ENCODE results near the gene XCL2. TPM values are rescaled to one million over a fixed set of nuclear protein-coding genes. Genes with fewer than 3 reads are reported as not detected.

Gene XCL2
- total RNA-seq, 4 donors from 2014 or later, result 1.7 to 4.5 TPM; not detected in 2

DNA sequence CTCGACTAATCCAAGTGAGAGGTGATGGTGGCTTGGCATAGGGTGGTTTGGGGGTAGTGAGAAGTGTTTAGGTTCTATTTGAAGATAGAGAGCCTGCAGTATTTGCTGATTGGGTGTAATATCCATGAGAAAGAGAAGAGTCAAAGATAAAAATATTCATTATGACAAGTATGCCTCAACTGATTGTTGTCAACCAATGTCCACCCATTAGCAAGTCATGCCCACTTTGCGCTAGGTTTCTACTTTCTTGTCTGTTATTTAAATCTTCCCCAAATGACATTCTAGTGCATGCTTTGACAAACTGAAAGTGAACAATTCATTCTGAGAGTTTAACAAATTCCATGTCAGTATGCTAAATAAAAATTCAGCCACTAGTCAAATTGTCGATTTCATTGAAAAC is 28.8 kb upstream of the XCL2 start:
- no peaks in the 10 kb centered on the region for H3K27me3 ChIP-seq
- H3K4me1 ChIP-seq, result no peaks in the 10 kb centered on the region
- H3K9me3 ChIP-seq, result no peaks in the 10 kb centered on the region
- no peak overlapping the region for H3K4me3 ChIP-seq
- 82 to 90% methylated on average over 3 of the region's 3 CpGs for WGBS, 2 donors (ENCODE audit: low coverage in 1 of 2)
- no peak for TF ChIP-seq POLR2A (IDR thresholded peaks at IDR 0.05)
- no peak for TF ChIP-seq EP300 (IDR thresholded peaks at IDR 0.05; ENCODE audit: low read depth)
- no peak for TF ChIP-seq CTCF (IDR thresholded peaks at IDR 0.05)
- TF ChIP-seq POLR2AphosphoS5 (IDR thresholded peaks at IDR 0.05), result no peak
- DNase-seq, result no peak
- H3K36me3 ChIP-seq, result no peaks in the 10 kb centered on the region
- in situ Hi-C loops (cut with MboI; ENCODE audit: low pct_ligation_motif_present in 1 of 4, low pct_unique_long_range_greater_than_20kb in 1 of 4, low sequenced_read_pairs in 3 of 4) (loop anchor here (5.0 to 25.0 kb wide), 6 partner anchors 120 to 235 kb away; no protein-coding TSS in a partner anchor), intact Hi-C loops (cut with DNase I; ENCODE audit: low total_unique reads) (loop anchor here (10.0 kb wide), 1 partner anchor 228 kb away; no protein-coding TSS in a partner anchor)
- no peak overlapping the region for H3K27ac ChIP-seq

GRCh38 chr1:168570652-168571051 is 26.9 kb upstream of the XCL2 start:
- H3K27me3 ChIP-seq, result no peaks in the 10 kb centered on the region
- no peak overlapping the region for H3K27ac ChIP-seq
- no peaks in the 10 kb centered on the region for H3K9me3 ChIP-seq
- intact Hi-C loops (cut with DNase I; ENCODE audit: low total_unique reads), result loop anchor here (10.0 kb wide), 1 partner anchor 226 kb away; no protein-coding TSS in a partner anchor
- no peak for DNase-seq
- WGBS, 2 donors (ENCODE audit: low coverage in 1 of 2), result 73 to 86% methylated on average over 3 of the region's 3 CpGs
- in situ Hi-C loops (cut with MboI; ENCODE audit: low pct_ligation_motif_present in 1 of 4, low pct_unique_long_range_greater_than_20kb in 1 of 4, low sequenced_read_pairs in 3 of 4), result loop anchor here (5.0 to 25.0 kb wide), 6 partner anchors 118 to 233 kb away; no protein-coding TSS in a partner anchor
- H3K4me3 ChIP-seq, result no peak overlapping the region
- H3K36me3 ChIP-seq, result no peaks in the 10 kb centered on the region
- no peaks in the 10 kb centered on the region for H3K4me1 ChIP-seq
- TF ChIP-seq EP300 (IDR thresholded peaks at IDR 0.05; ENCODE audit: low read depth) (no peak), POLR2AphosphoS5 (IDR thresholded peaks at IDR 0.05) (no peak), POLR2A (IDR thresholded peaks at IDR 0.05) (no peak), CTCF (IDR thresholded peaks at IDR 0.05) (no peak)

DNA sequence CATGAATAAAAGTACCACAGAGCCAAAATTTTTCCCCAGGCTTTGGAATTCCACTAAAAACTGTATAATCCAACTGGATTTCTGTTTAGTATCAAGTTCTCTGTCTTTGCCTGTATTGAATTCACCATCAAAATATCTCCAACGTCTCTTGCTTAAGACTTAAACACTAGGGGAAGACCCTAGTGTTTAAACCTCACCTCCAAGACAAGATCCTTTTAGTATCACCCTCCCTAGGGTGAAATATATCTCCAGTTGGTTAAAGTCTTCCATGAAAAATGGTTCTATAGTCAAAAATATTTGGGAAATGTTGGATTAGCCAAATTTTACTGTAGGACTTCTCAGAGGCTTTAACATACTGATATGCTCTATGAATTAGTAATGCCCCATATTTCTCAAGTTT is 24.5 kb upstream of the XCL2 start:
- 45 to 57% methylated on average over 1 of the region's 1 CpG for WGBS, 2 donors (ENCODE audit: low coverage in 1 of 2)
- Histone ChIP-seq H3K27me3 (no peaks in the 10 kb centered on the region), H3K4me3 (no peak overlapping the region), H3K27ac (no peak overlapping the region), H3K9me3 (no peaks in the 10 kb centered on the region), H3K36me3 (no peaks in the 10 kb centered on the region), H3K4me1 (no peaks in the 10 kb centered on the region)
- intact Hi-C loops (cut with DNase I; ENCODE audit: low total_unique reads) (loop anchor here (10.0 kb wide), 1 partner anchor 124 kb away; no protein-coding TSS in a partner anchor), in situ Hi-C loops (cut with MboI; ENCODE audit: low pct_ligation_motif_present in 1 of 4, low pct_unique_long_range_greater_than_20kb in 1 of 4, low sequenced_read_pairs in 3 of 4) (loop anchor here in 2 of 4 donors (25.0 kb wide), 2 partner anchors 131 to 231 kb away; no protein-coding TSS in a partner anchor)
- DNase-seq, result no peak
- TF ChIP-seq CTCF (IDR thresholded peaks at IDR 0.05) (no peak), POLR2AphosphoS5 (IDR thresholded peaks at IDR 0.05) (no peak), POLR2A (IDR thresholded peaks at IDR 0.05) (no peak), EP300 (IDR thresholded peaks at IDR 0.05; ENCODE audit: low read depth) (no peak)

- H3K4me1 ChIP-seq, result no peaks in the 10 kb centered on the region
- no peak for TF ChIP-seq CTCF (IDR thresholded peaks at IDR 0.05)
- TF ChIP-seq POLR2AphosphoS5 (IDR thresholded peaks at IDR 0.05), result no peak
- TF ChIP-seq EP300 (IDR thresholded peaks at IDR 0.05; ENCODE audit: low read depth), result no peak
- TF ChIP-seq POLR2A (IDR thresholded peaks at IDR 0.05), result no peak
- H3K9me3 ChIP-seq, result no peaks in the 10 kb centered on the region
- no peak for DNase-seq
- no peaks in the 10 kb centered on the region for H3K36me3 ChIP-seq
- intact Hi-C loops (cut with DNase I; ENCODE audit: low total_unique reads), result loop anchor here (10.0 kb wide), 1 partner anchor 123 kb away; no protein-coding TSS in a partner anchor
- WGBS, 2 donors (ENCODE audit: low coverage in 1 of 2), result 92 to 94% methylated on average over 3 of the region's 3 CpGs
- no peak overlapping the region for H3K4me3 ChIP-seq
- in situ Hi-C loops (cut with MboI; ENCODE audit: low pct_ligation_motif_present in 1 of 4, low pct_unique_long_range_greater_than_20kb in 1 of 4, low sequenced_read_pairs in 3 of 4), result loop anchor here in 2 of 4 donors (25.0 kb wide), 2 partner anchors 130 to 230 kb away; no protein-coding TSS in a partner anchor
- no peaks in the 10 kb centered on the region for H3K27me3 ChIP-seq
- H3K27ac ChIP-seq, result no peak overlapping the region
These were observed 23.8 kb upstream of the XCL2 start for GRCh38 chr1:168567568-168567967.
